Transverse colon (tissue), 4 donors: ENCODE data around the gene SEPTIN2.

Experiments used
- CTCF ChIP-seq, 5 experiments: fragments of 200-600 bp in 3 of 5; fragments of 450-650 bp in 2 of 5; sonication (generic) in 3 of 5; IDR thresholded peaks; 1 replicate in 2 of 5; 2 replicates in 3 of 5; pipeline ENCODE4 v1.5.1; 2016 to 2017; ENCODE audit warnings: antibody characterized with exemption in 5 of 5, inconsistent platforms in 3 of 5, mild to moderate bottlenecking in 2 of 5, moderate library complexity in 1 of 5
- POLR2A ChIP-seq: fragments of 450-650 bp; IDR thresholded peaks from one replicate; pipeline ENCODE4 v1.6.1; 2016; ENCODE audit warnings: antibody characterized with exemption, mild to moderate bottlenecking, moderate library complexity
- POLR2AphosphoS5 ChIP-seq, 3 donors: sonication (generic); formaldehyde crosslinking; IDR thresholded peaks; one replicate each; pipeline ENCODE4 v1.6.1; 2016; ENCODE audit warnings: antibody characterized with exemption in 3 of 3

GRCh38 chr2:241329669-241330615 lies 14.2 kb downstream of the SEPTIN2 start:
- TF ChIP-seq CTCF (IDR thresholded peaks at IDR 0.05), result no peak
- TF ChIP-seq POLR2AphosphoS5 (IDR thresholded peaks at IDR 0.05), result no peak
- TF ChIP-seq POLR2A, result no peak
